Stimulated activated CD4-positive, alpha-beta T cell treated with anti-CD3 and anti-CD28 coated beads, Interleukin-2, amount 100 ng/mL, for 48 hours (primary cell): ENCODE data around the gene APOL3.
"Not testable (repeated sequence)": the region's sequence is repeated elsewhere in the genome, so short reads cannot be mapped to it uniquely, and the experiment has no call there.

ENCODE experiments used
- DNase-seq, 2 donors: peaks; one replicate each; pipeline ENCODE4 v3.0.0-alpha.2; 2020

Gene APOL3

DNA sequence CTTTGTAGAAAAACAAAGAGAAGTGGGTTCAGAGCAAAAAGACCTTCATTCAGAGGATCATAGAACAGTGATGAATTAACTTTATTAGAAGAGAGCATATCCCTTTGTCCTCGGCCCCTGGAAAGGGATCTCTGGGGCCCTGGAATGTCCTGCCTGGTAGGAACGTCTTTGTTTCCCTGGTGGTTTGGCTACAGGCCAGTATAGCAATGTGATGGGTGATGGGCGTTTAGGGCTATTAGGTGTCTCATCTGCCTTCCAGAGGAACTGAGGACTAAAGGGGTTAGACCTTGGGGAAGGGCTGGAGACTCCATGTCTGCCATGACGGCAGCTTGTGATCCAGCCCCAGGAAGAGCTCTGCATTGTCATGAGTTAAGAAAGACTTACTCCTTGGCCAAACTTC is 32.0 kb upstream of the APOL3 start:
- DNase-seq = no peak

DNA sequence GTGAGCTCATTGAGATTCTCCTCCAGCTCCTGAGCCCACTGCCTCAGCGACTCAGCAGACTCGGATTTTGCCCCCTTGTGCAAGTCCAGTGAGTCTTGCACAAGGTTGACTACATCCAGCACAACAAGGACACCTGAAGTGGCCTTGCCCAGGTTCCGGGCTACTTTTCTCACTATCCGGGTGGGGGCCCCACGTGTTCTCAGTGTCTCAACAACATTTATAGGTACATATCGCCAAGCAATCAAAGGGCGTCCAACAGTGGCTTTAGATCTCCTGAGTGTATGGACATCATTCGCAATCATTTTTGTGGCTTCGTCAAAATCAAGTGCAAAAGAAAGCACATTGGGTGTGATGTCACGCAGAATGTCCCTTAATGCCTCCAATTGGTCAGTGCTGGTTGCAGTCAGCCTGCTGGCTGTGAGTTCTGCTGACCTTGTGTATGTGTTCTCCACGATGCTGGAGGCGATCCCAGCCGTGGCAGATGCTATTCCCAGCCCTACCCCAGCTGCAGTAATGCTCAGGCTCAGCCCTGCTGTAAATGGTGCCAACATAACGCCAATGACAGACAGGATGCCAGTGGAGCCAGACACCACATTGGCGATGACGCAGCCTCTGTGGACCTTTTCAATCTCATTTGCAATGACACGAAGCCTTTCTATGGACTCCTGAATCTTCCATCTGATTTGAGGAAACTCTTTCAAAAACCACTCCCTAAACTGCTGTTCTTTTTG is 30.7 kb upstream of the APOL3 start:
- DNase-seq = no peak

DNA sequence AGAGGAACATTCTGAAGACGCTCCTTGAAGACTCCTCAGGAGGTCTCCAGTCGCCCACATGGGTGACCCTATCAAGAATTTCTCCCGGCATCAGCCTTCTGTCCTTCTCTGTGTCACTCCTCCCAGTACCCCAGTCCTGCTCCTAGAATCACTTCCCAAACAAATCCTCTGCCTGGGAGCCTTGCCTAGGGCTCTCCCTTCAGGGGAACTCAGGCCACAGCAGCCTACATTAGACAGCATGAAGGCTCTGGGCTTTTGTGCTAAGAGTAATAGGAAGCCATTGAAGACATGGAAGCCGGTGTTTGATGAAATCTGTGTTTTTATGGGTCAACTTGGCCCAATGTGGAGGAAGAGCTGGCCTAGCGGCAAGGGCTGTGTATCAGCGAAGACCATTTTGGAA is 27.3 kb upstream of the APOL3 start:
- DNase-seq = not testable (repeated sequence)

DNA sequence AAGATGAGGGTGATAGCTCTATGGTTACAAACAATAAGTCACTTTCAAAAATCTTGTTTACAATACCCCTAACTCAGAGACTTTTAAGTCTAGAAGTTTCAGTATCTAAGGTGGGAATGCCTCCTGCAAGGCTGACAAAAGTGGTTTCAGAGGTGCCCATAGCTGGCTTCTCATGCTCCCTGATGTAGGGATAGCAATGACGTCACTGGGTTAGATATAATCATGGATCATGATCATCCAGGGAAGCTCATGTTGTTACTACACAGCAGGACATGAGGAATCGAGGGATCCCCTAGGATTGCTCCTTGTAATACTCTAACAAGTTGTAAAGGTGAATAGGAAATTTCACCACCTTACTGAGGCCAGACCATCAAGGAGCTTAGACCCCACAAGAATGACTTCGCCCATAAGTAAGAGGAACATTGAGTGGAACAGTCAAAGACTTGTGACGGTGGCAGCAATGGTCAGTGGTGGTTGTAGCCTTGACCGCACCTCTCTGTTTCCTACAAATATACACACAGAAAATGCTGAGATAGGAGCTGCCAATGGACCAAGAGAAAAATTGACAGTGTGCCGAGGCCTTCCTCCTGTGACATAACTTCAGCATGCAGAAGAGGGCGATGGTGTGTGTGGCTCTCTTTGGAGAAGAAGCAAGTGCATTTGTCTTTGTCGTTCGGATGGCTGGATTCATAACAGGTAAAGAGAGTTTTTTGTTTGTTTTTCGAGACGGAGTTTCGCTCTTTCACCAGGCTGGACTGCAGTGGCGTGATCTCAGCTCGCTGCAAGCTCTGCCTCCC is 25.5 kb upstream of the APOL3 start:
- DNase-seq = no peak

DNA sequence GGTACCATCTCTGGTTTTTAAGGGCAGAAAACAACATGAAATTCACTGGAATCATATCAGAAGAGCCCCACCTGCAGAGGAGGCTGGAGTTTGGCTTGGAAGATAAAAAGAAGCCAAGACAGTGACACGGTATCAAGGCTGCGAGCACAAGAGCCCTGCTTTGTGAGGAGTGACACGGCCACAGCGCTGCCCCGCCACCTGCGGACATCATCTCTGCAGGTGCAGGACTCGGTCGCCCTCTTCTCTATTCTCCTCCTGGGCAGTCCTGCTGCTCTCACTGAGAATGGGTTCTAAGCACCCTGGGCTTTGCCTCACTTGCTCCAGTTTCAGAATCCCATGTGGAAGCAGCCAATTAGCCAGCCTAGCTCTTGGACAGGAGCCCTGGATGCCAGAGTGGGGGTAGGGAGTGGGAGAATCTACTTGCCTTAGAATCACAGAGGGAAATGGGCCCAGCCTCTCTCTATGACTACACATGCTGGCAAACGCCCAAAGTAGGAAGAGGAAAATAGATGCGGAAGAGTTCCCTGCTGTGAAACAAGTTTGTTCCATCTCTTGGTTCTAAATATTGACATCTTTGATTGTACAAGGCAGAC is 24.0 kb upstream of the APOL3 start:
- no peak for DNase-seq

DNA sequence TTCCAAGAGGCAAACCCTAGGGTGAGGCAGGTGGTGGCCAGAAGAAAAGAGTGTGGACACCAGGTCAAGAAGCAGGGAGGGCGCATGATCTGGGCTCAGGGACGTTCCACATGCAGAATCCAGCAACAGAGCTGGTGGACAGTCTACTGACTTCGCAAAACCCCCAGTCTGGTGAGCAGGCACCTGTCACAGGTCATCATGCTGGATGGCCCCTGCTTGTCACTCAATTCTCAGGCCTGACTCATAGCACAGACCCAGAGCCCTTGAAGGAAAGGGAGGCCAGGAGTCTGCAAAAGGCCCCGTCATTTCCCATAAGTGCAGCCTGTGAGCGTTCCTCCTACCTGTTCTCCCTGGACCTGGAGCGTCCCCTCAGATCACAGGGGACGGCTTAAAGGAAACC is 22.9 kb upstream of the APOL3 start:
- DNase-seq = no peak

DNA sequence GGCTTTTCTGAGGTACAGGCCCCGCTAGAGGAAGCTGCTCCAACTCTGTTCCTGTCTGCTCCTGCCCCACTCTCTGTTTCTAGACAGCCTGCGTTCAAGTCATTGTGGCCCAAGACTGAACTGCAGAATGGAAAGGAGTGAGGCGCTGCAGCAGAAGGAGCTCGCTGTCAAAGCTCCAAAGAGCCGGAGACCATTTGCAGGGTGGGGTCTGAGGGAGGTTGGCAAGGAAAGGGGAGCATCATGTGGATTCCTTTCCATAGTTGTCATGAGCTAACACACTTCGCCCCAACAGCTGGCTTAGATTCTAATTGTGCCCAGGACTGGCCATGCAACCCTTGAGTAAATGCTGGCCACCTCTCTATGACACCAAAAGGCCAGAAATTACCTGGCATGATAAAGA is 22.3 kb upstream of the APOL3 start:
- DNase-seq = no peak

DNA sequence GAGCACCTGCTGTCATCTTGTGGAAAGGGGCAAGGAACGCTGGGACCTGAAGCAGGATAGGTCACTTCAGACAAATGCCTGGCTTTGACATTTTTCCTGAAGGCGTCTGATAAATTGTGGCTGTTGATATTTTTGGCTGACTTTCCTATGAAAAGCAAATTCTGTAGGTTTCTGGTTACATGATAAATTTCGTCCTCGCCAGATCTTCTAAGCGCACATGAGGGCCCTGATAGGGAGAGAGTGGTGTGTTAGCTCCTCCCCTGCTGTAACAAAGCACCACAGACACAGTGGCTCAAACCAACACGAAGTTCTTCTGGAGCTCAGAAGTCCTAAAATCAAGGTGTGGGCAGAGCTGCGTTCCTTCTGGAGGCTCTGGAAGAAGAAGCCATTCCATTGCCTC is 21.5 kb upstream of the APOL3 start:
- DNase-seq = no peak

DNA sequence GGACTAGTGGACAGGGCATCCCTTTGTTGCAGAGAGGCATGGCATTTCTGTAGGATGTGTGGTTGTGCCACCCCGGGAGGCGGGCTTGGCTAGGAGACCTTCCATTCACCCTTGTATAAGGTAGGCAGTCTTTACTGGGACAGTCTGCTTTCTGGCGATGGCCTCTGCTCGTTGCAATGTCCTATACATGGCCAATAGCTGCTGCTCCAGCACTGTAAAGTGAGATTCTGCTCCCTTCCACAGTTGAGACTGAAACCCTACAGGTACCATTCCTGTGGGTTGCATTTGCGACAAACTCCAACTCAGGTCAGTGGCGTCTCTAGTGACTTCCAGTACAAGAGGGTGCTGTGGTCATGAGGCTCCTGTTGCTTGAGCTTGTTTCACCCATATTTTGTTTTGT is 20.4 kb upstream of the APOL3 start:
- no peak for DNase-seq

DNA sequence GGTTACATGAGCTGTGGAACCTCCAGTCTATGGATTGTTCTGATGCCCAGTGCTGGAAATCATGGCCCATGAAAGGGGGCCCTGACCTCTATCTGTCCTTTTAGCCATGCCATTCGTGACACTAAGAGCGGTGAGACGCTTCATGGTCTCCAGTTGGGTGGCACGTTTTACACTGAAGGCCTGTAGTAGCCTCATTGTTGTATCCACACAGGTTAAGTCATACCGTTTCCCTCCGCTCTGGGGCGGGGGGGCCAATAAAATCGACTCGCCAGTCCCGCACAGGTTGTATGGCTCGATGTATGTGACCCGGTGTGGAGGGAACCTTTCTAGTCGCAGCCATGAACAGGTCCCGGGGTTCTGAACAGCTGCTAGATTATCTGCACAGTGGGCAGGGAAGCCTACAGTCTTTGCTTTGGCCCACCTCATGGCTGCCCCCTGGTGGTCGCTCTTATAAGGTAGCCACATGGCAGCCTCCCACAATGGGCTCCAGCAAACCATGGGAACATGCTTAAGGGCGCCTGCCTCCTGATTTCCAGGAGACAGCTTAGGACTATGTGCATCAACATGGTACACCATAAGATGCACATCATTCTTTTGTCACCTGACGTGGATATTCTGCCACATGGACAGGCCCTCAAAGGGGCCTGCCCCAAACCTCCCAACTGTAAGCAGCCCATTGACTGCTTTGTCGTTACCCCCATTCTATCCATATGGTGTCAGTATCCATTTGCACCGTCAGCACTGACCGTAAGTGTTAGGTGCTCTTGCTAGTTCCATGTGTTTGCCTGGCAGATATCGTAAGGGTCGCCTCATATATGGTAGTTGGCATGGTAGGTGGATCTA is 19.7 kb upstream of the APOL3 start:
- DNase-seq = peak; percentile 90

DNA sequence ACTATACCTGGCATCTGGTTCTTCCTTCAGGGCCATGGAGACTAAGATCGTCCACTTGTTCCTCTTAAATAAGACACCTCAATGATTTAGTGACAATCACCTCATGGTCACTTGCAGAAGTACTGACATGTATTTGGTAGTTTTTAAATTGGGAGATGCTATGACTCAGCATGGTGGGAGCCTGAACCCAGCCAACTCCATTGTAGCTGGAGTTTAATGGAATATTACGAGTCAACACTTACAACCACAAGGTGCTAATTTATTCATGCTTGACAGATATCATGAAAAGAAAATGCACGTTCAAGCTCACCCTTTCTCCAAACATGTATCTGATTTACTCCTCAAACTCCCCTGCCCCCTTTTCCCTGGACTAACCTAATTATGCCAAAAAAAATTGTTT is 16.6 kb upstream of the APOL3 start:
- no peak for DNase-seq

DNA sequence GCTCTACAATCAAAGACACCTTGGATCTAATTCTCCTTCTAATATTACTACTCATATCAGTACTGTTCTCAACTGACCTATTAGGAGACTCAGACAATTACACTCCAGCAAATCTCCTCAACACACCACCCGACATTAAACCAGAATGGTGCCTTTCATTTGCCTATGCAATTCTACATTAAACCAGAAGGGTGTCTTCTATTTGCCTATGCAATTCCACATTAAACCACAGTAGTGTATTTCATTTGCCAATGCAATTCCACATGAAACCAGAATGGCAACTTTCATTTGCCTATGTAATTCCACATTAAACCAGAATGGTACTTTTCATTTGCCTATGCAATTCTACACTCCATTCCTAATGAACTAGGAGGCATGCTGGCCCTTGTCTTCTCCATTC is 15.3 kb upstream of the APOL3 start:
- no peak for DNase-seq

DNA sequence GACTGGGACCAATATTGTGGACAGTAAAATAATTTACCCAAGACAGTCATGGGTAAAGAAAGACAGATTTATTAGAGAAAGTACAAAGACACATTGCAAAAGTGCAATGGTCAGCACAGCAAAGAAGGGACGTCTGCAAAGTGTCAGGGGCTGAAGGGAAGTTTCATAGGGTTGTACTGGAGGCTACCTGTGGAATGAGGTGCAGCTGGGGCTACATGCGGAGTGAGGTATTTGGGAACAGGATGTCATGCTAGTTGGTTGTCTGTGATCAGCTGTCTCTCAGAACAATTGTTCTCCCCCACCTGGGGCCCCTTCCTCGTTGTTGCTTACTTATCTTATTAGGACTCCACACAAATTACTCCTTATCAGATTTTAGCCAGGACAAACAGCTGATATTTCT is 11.4 kb upstream of the APOL3 start:
- DNase-seq = no peak

DNA sequence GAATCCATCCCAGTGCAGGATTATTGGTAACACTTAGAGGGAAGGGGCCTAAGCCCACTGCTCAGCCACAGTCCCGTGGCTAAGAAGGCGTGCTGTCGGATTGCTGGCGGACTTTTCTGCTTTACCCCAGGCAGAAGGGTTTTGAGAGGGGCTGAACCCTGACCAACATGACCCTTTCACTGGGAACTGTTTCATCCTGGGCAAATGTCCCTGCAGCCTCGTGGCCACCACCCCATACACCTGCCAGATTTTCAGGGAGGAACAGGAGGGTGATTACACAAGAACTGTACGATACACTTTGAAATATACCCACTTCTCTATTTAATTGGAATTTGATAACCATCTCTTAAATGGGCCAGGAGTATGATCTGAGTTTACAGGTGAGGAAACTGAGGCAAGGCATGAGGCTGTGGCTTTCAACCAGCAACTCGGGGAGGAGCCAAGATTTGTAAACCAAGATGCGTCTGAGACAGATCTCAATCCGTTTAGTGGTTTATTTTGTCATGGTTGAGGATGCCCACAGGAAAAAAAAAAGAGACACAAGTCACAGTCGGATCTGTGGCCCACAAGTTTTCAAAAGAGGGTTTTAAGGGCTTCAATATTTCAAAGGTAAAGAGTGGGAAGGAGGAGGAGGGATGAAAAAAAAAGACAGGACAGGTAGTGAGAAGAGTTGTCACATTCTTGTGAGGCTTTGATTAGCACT is 6.1 kb upstream of the APOL3 start:
- no peak for DNase-seq

DNA sequence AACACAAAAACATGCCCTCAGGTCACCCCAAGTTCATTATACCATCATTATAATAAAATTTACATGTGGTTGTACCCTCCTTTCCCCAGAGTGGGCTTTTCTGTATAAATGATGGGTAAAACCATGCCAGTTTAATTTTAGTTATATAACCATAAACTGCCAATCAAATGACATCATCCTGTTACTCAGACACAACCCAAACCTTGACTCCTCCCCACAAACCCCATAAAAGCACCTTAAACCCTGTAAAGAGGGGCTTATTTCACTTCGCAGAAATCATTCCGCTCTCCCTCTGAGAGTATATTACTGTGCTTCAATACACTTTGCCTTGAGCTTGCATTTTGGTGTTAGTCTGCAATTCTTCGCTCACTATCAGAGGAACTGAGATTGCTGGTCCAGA is 5.5 kb upstream of the APOL3 start:
- DNase-seq = no peak

DNA sequence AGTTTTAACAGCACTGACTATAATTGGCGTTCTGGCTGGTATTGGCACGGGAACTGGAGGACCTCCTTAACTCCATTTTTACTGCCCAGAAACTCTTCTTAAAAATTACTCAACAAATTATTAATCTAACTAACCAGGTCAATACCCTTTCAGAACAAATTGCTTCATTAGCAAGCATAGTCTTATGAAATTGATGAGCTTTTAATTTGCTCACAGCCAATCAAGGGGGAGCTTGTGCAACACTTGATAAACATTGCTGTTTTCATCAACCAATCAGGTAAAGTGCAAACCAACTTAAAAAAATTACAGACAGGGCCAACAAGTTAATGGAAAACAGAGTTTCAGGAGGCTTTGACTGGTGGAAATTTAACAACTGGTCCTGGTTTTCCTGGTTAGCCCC is 4.6 kb upstream of the APOL3 start:
- DNase-seq = no peak

DNA sequence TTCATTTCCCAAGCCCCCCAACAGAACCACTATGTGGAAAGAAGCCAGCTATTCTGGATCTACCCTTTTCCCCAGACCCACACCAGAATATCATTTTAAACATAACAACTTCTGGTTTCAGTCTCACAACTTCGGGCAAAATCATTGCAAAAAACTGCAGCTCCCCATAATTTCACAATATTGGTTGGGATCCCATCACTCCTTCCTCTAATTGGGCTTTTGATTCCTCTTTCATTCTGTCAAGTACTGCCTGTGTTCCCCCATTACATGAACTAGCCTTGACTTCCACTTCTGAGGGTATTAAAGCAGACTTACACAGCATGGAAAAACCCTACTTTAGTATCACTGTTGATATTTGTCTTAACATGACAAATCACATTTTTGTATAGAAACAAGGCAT is 4.1 kb upstream of the APOL3 start:
- no peak for DNase-seq

DNA sequence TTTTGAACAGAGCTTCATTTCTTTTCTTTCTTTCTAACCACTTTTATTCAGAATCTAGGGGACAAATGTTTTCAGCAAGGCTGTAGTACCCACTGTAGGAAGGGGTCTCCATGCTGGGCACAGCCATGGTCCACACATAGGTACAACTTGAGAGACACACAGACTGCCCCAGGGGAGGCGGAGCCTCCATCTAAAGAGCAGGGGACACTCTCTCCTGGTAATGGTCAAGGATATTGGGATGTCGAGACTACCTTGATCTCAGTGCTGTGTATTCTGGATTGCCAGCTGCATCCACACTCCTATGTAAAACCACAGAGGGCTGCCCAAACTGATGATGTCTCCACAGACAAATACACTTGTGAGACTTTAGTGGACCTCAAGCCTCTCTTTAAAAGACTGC is 2.9 kb upstream of the APOL3 start:
- no peak for DNase-seq

DNA sequence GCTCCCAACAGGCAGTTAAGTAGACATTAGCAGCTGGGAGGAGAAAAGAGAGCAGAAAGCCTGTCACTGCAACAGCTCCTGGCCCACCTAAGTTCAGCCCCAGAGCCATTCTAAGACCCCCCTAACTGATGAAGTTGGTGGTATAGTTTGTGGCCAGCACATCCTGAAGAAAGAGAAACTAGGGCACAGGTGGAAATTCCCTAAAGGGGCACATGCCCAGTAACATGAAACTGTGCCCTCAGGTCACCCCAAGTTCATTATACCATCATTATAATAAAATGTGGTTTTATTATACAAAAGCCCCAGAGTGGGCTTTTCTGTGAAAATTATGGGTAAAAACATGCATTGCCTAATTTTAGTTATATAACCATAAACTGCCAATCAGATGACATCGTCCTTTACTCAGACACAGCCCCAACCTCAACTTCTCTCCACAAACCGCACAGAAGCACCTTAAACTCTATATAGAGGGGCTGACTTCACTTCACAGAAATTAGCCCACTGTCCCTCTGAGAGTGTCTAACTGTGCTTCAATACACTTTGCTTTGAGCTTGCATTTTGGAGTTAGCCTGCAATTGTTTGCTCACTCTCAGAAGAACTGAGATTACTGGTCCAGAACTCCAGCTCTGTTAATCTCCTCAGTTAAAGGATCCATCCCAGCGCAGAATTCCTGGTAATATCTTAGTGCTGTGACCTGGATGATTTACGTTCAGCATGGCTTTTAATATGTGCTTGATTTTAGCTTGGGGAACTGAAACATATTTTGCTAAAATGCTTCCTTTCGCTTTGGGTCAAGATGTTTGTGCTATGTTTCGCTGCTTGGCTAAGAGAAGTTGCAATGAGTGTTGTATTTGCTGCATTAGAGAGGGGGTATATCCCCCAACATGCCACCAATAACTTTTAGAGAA is 1.8 kb upstream of the APOL3 start:
- no peak for DNase-seq

DNA sequence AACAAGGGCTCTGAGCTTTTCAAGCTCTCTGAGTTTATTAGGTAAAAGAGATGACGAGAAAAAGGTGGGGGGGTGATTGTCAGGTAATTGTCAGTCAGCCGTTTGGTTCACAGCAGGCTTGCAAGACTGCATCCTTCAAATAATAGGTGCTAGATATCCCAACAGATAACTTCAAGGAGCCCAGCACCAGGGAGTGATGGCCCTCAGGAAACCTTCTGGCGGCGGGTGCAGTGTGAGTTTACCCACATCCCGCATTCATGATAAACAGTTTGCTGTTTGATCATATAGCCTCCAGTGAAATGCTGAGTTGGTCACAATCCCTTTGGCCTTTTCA is 1.2 kb upstream of the APOL3 start:
- DNase-seq = not testable (repeated sequence)

DNA sequence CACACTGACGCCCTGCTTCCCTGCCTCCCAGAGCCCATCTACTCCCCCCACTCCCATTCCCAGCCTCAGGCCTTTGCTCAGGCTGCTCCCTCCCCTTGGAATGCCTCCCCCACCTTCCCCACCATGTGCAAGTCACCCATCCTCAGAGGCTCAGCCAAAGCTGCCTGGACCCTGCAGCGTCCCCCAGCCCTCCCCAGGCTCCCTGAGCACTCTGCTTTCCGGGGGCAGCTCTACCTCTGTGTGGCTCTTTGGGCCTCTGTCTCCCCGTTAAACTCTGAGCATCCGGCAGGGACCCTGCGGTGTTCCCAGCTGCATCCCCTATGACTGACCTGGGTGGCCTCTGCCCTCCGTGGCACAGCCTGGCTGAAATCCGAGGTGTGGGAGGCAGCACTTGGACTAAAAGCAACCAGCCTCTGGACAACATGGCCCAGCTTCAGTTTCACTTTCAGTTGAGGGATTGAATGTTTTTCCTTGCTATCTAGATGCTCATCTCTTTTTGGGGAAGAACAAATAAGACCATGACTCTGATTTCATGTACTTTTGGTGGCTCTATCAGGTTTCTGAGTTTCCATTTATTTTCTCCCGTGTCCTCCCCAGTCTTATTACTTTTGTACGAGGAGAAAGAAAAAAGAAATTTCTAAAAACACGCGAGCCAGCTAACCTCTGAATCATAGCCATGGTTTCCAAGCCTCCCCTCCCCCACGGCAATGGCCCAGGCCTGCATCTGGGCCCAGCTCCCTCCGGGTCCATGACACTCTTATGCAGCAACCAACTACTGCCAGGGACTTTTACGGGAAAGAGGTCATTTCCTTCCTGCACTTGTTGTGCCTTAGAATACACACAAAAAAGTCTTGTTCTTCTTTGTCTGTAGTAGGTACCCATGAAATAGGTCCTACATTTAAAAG is 3.8 kb downstream of the APOL3 start:
- DNase-seq = peak; percentile 71 to 73
